SHP77 (cell line): ENCODE results near the gene TSPEAR.
"Not testable (repeated sequence)": the region's sequence is repeated elsewhere in the genome, so short reads cannot be mapped to it uniquely, and the experiment has no call there.

Source experiments
- DNase-seq, 2 experiments: peaks; one replicate each; lab custom pipeline; 2025; lab: John Stamatoyannopoulos, UW

The TSPEAR gene

GRCh38 chr21:44702111-44702972 lies 9.0 kb downstream of the TSPEAR start:
- peak; percentile 21 to 60 for DNase-seq

- DNase-seq: no peak
Observed at GRCh38 chr21:44701541-44701940, 9.8 kb downstream of the TSPEAR start.

- DNase-seq: no peak
Observed at GRCh38 chr21:44701023-44701400, 10.4 kb downstream of the TSPEAR start.

- DNase-seq: no peak
Observed at GRCh38 chr21:44700101-44701022, 11.0 kb downstream of the TSPEAR start.

GRCh38 chr21:44699502-44700001 lies 11.8 kb downstream of the TSPEAR start:
- DNase-seq: no peak

- DNase-seq: no peak
Observed at GRCh38 chr21:44697811-44698734, 13.3 kb downstream of the TSPEAR start.

- not testable (repeated sequence) for DNase-seq
Observed at GRCh38 chr21:44697172-44697810, 14.1 kb downstream of the TSPEAR start, which contains the start of gene KRTAP10-12. Gene KRTAP10-12 (plus strand): TSS chr21:44697172. CDS start chr21:44697202, 30 bp downstream.

- DNase-seq: no peak
Observed at GRCh38 chr21:44696572-44696971, 14.8 kb downstream of the TSPEAR start.

- DNase-seq: no peak
Observed at GRCh38 chr21:44695641-44696040, 15.7 kb downstream of the TSPEAR start.

- no peak for DNase-seq
Observed at GRCh38 chr21:44695184-44695583, 16.2 kb downstream of the TSPEAR start.

- no peak for DNase-seq
Observed at GRCh38 chr21:44694776-44695175, 16.6 kb downstream of the TSPEAR start.

GRCh38 chr21:44692798-44693512 lies 18.4 kb downstream of the TSPEAR start:
- no peak for DNase-seq

GRCh38 chr21:44691686-44692085 lies 19.7 kb downstream of the TSPEAR start:
- DNase-seq: no peak

- DNase-seq: not testable (repeated sequence)
Observed at GRCh38 chr21:44689740-44690139, 21.6 kb downstream of the TSPEAR start.

GRCh38 chr21:44687671-44688070 lies 23.7 kb downstream of the TSPEAR start:
- peak in 1 of 2 experiments; percentile 14 for DNase-seq

- no peak for DNase-seq
Observed at GRCh38 chr21:44686843-44687561, 24.4 kb downstream of the TSPEAR start.

- DNase-seq: peak in 1 of 2 experiments; percentile 9
Observed at GRCh38 chr21:44686000-44686781, 25.2 kb downstream of the TSPEAR start.

GRCh38 chr21:44685050-44685449 lies 26.3 kb downstream of the TSPEAR start:
- not testable (repeated sequence) for DNase-seq

GRCh38 chr21:44684483-44684882 lies 26.9 kb downstream of the TSPEAR start:
- DNase-seq: no peak
